CD4-positive, CD25-positive, alpha-beta regulatory T cell (primary cell): Measurements from ENCODE around the gene AUP1. TPM values are rescaled to one million over a fixed set of nuclear protein-coding genes. Genes with fewer than 3 reads are reported as not detected.

Experiments used
- ATAC-seq, 2 donors: fragments of 150-1000 bp; cut with Tn5 transposase; one replicate each; pipeline ENCODE4 v1.10.0; 2021; ENCODE audit warnings: low read depth in 2 of 2, moderate number of reproducible peaks in 2 of 2, moderate library complexity in 1 of 2
- DNase-seq, 3 donors: peaks; one replicate each; pipeline versions ENCODE4 v3.0.0 to v3.0.0-alpha.2; 2012 to 2022; ENCODE audit warnings: mixed read lengths in 1 of 3
- H3K27ac ChIP-seq: one replicate; pipeline ENCODE4 v1.7.0; 2013; ENCODE audit warnings: mild to moderate bottlenecking, low read length; ENCODE audit not compliant: insufficient read depth, poor library complexity, severe bottlenecking
- H3K27me3 ChIP-seq: one replicate; pipeline ENCODE4 v1.7.0; 2013; ENCODE audit warnings: low read length; ENCODE audit not compliant: control insufficient read depth, insufficient read depth
- H3K36me3 ChIP-seq: one replicate; pipeline ENCODE4 v1.7.0; 2013; ENCODE audit warnings: mild to moderate bottlenecking, low read length, moderate library complexity; ENCODE audit not compliant: control insufficient read depth, insufficient read depth
- H3K4me1 ChIP-seq: 2 replicates; pipeline ENCODE4 v1.7.0; 2013; ENCODE audit warnings: mild to moderate bottlenecking, low read length; ENCODE audit not compliant: insufficient read depth, control insufficient read depth, poor library complexity, severe bottlenecking
- H3K4me3 ChIP-seq: one replicate; pipeline ENCODE4 v1.7.0; 2013; ENCODE audit warnings: low read depth, mild to moderate bottlenecking, low read length, moderate library complexity
- H3K9me3 ChIP-seq, 2 experiments: 1 replicate in 1 of 2; 2 replicates in 1 of 2; pipeline ENCODE4 v1.7.0; 2013; ENCODE audit warnings: low read length in 2 of 2, mild to moderate bottlenecking in 1 of 2, moderate library complexity in 1 of 2; ENCODE audit not compliant: control insufficient read depth in 2 of 2
- H3K27ac Mint-ChIP-seq, 3 donors: one replicate each; pipeline ENCODE4 v1.8.0; 2020 to 2022; ENCODE audit warnings: mild to moderate bottlenecking in 3 of 3, mixed read lengths in 3 of 3, moderate library complexity in 2 of 3
- H3K27me3 Mint-ChIP-seq: one replicate; pipeline ENCODE4 v1.8.0; 2022; ENCODE audit warnings: mild to moderate bottlenecking, mixed read lengths
- H3K36me3 Mint-ChIP-seq: one replicate; pipeline ENCODE4 v1.8.0; 2020; ENCODE audit warnings: mixed read lengths
- H3K4me1 Mint-ChIP-seq, 4 donors: one replicate each; pipeline ENCODE4 v1.8.0; 2020 to 2022; ENCODE audit warnings: mixed read lengths in 4 of 4, mild to moderate bottlenecking in 1 of 4
- H3K4me3 Mint-ChIP-seq, 4 donors: one replicate each; pipeline ENCODE4 v1.8.0; 2020 to 2022; ENCODE audit warnings: mild to moderate bottlenecking in 4 of 4, mixed read lengths in 4 of 4, moderate library complexity in 3 of 4
- H3K9me3 Mint-ChIP-seq, 7 donors: one replicate each; pipeline ENCODE4 v1.8.0; 2020 to 2022; ENCODE audit warnings: mixed read lengths in 7 of 7, mild to moderate bottlenecking in 3 of 7, moderate library complexity in 2 of 7
- polyA plus RNA-seq, 4 donors: library from polyadenylated mRNA; unstranded; fragments of 300-500 nt; fragmentation: Illumina TruSeq; gene quantifications; one replicate each; pipeline ENCODE4 v1.2.3, GENCODE V29; 2021
- total RNA-seq: library from RNA; stranded (reverse); gene quantifications from one replicate; pipeline ENCODE4 v1.2.3, GENCODE V29; 2022

AUP1 gene
- total and polyA plus RNA-seq, 5 donors from 2014 or later: 85.7 to 183 (median 108) TPM

GRCh38 chr2:74572178-74572925 is 42.8 kb upstream of the AUP1 start:
- H3K4me1 Mint-ChIP-seq: peaks cover 15 to 18% (median 17%) of the 10 kb centered on the region in 4 donors
- no peak overlapping the region for H3K27ac Mint-ChIP-seq
- ATAC-seq: no peak
- no peak overlapping the region for H3K27ac ChIP-seq
- H3K36me3 ChIP-seq: no peaks in the 10 kb centered on the region
- no peaks in the 10 kb centered on the region for H3K27me3 ChIP-seq
- no peaks in the 10 kb centered on the region for H3K27me3 Mint-ChIP-seq
- no peak overlapping the region for H3K4me3 Mint-ChIP-seq
- H3K4me3 ChIP-seq: no peak overlapping the region
- no peak for DNase-seq
- no peaks in the 10 kb centered on the region for H3K36me3 Mint-ChIP-seq
- H3K9me3 ChIP-seq: no peaks in the 10 kb centered on the region
- H3K4me1 ChIP-seq: peaks cover 15% of the 10 kb centered on the region
- peaks cover 0 to 2% (median 0%) of the 10 kb centered on the region in 7 donors for H3K9me3 Mint-ChIP-seq

GRCh38 chr2:74571058-74571457 is 41.6 kb upstream of the AUP1 start:
- Mint-ChIP-seq H3K4me1 (peaks cover 12 to 16% (median 15%) of the 10 kb centered on the region in 4 donors), H3K27ac (no peak overlapping the region), H3K36me3 (no peaks in the 10 kb centered on the region), H3K27me3 (no peaks in the 10 kb centered on the region), H3K4me3 (no peak overlapping the region), H3K9me3 (peaks cover 0 to 2% (median 0%) of the 10 kb centered on the region in 7 donors)
- H3K27ac ChIP-seq: no peak overlapping the region
- H3K9me3 ChIP-seq: no peaks in the 10 kb centered on the region
- no peak for DNase-seq
- no peaks in the 10 kb centered on the region for H3K36me3 ChIP-seq
- peaks cover 15% of the 10 kb centered on the region for H3K4me1 ChIP-seq
- ATAC-seq: no peak
- no peaks in the 10 kb centered on the region for H3K27me3 ChIP-seq
- H3K4me3 ChIP-seq: no peak overlapping the region

- Histone ChIP-seq H3K27me3 (no peaks in the 10 kb centered on the region), H3K9me3 (no peaks in the 10 kb centered on the region), H3K27ac (no peak overlapping the region), H3K4me3 (no peak overlapping the region), H3K36me3 (no peaks in the 10 kb centered on the region), H3K4me1 (peaks cover 14% of the 10 kb centered on the region)
- no peak overlapping the region for H3K27ac Mint-ChIP-seq
- H3K9me3 Mint-ChIP-seq: peaks cover 0 to 2% (median 0%) of the 10 kb centered on the region in 7 donors
- DNase-seq: no peak
- no peak for ATAC-seq
- no peak overlapping the region for H3K4me3 Mint-ChIP-seq
- H3K27me3 Mint-ChIP-seq: no peaks in the 10 kb centered on the region
- H3K4me1 Mint-ChIP-seq: peaks cover 11 to 14% (median 13%) of the 10 kb centered on the region in 4 donors
- H3K36me3 Mint-ChIP-seq: no peaks in the 10 kb centered on the region
Observed at GRCh38 chr2:74569686-74570085, 40.2 kb upstream of the AUP1 start.

- H3K9me3 Mint-ChIP-seq: peaks cover 0 to 2% (median 0%) of the 10 kb centered on the region in 7 donors
- H3K4me1 ChIP-seq: no peaks in the 10 kb centered on the region
- peaks cover 2% of the 10 kb centered on the region for H3K27me3 ChIP-seq
- no peak overlapping the region for H3K27ac ChIP-seq
- H3K27me3 Mint-ChIP-seq: no peaks in the 10 kb centered on the region
- no peak overlapping the region for H3K4me3 Mint-ChIP-seq
- no peaks in the 10 kb centered on the region for H3K36me3 Mint-ChIP-seq
- H3K36me3 ChIP-seq: no peaks in the 10 kb centered on the region
- no peaks in the 10 kb centered on the region for H3K9me3 ChIP-seq
- no peak for DNase-seq
- no peak for ATAC-seq
- H3K4me1 Mint-ChIP-seq: no peaks in the 10 kb centered on the region
- H3K4me3 ChIP-seq: no peak overlapping the region
- H3K27ac Mint-ChIP-seq: no peak overlapping the region
Observed at GRCh38 chr2:74567881-74568280, 38.4 kb upstream of the AUP1 start.

GRCh38 chr2:74566754-74567085 is 37.2 kb upstream of the AUP1 start:
- no peaks in the 10 kb centered on the region for H3K4me1 ChIP-seq
- ATAC-seq: no peak
- H3K27me3 Mint-ChIP-seq: no peaks in the 10 kb centered on the region
- no peak for DNase-seq
- H3K27ac Mint-ChIP-seq: no peak overlapping the region
- H3K27me3 ChIP-seq: peaks cover 2% of the 10 kb centered on the region
- no peak overlapping the region for H3K4me3 ChIP-seq
- H3K4me1 Mint-ChIP-seq: no peaks in the 10 kb centered on the region
- H3K36me3 Mint-ChIP-seq: peaks cover 3% of the 10 kb centered on the region
- no peak overlapping the region for H3K4me3 Mint-ChIP-seq
- peaks cover 0 to 2% (median 0%) of the 10 kb centered on the region in 7 donors for H3K9me3 Mint-ChIP-seq
- no peaks in the 10 kb centered on the region for H3K36me3 ChIP-seq
- H3K9me3 ChIP-seq: no peaks in the 10 kb centered on the region
- H3K27ac ChIP-seq: no peak overlapping the region

GRCh38 chr2:74566076-74566753 is 36.7 kb upstream of the AUP1 start:
- no peaks in the 10 kb centered on the region for H3K4me1 ChIP-seq
- H3K27me3 ChIP-seq: peaks cover 2% of the 10 kb centered on the region
- no peak overlapping the region for H3K4me3 ChIP-seq
- Mint-ChIP-seq H3K4me3 (no peak overlapping the region), H3K27me3 (no peaks in the 10 kb centered on the region), H3K36me3 (peaks cover 5% of the 10 kb centered on the region), H3K9me3 (peaks cover 0 to 2% (median 0%) of the 10 kb centered on the region in 7 donors), H3K4me1 (no peaks in the 10 kb centered on the region), H3K27ac (no peak overlapping the region)
- ATAC-seq (no peak), DNase-seq (no peak)
- H3K36me3 ChIP-seq: no peaks in the 10 kb centered on the region
- H3K9me3 ChIP-seq: no peaks in the 10 kb centered on the region
- H3K27ac ChIP-seq: no peak overlapping the region

- ATAC-seq (no peak), DNase-seq (no peak)
- Mint-ChIP-seq H3K9me3 (peaks cover 0 to 2% (median 0%) of the 10 kb centered on the region in 7 donors), H3K4me1 (peaks cover 0 to 4% (median 0%) of the 10 kb centered on the region in 4 donors), H3K4me3 (no peak overlapping the region), H3K36me3 (peaks cover 5% of the 10 kb centered on the region), H3K27me3 (no peaks in the 10 kb centered on the region), H3K27ac (peak overlapping the region in 1 of 3 donors; percentile 54)
- Histone ChIP-seq H3K9me3 (no peaks in the 10 kb centered on the region), H3K36me3 (no peaks in the 10 kb centered on the region), H3K4me3 (no peak overlapping the region), H3K4me1 (no peaks in the 10 kb centered on the region), H3K27ac (no peak overlapping the region), H3K27me3 (peaks cover 2% of the 10 kb centered on the region)
Observed at GRCh38 chr2:74564222-74564621, 34.7 kb upstream of the AUP1 start.
